ENCODE data around the gene PCYT2. TPM values are rescaled to one million over a fixed set of nuclear protein-coding genes. Genes with fewer than 3 reads are reported as not detected.

Gene PCYT2
- total RNA-seq, 4 donors from 2014 or later, result 36.0 to 64.9 (median 46.6) TPM

DNA sequence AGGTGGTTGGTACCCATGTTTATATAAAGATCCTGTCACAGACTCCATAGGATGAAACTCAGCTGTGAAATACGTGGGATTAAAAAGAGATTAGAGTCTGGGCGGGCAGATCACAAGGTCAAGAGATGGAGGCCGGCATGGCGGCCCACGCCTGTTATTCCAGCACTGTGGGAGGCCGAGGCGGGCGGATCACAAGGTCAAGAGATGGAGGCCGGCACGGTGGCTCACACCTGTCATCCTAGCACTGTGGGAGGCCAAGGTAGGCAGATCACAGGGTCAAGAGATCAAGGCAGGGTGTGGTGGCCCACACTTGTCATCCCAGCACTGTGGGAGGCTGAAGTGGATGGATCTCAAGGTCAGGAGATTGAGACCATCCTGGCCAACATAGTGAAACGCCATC lies 15.8 kb downstream of the PCYT2 start:
- Histone ChIP-seq H3K4me3 (no peak overlapping the region), H3K36me3 (peaks cover 2 to 69% (median 4%) of the 10 kb centered on the region in 3 donors), H3K4me1 (peaks cover 0 to 20% (median 13%) of the 10 kb centered on the region in 4 donors), H3K9me3 (no peaks in the 10 kb centered on the region), H3K27ac (no peak overlapping the region), H3K27me3 (no peaks in the 10 kb centered on the region)
- 88% methylated on average over 11 of the region's 11 CpGs for WGBS, 2 donors
- no peak for TF ChIP-seq POLR2A (IDR thresholded peaks at IDR 0.05)
- TF ChIP-seq EP300 (IDR thresholded peaks at IDR 0.05), result no peak
- TF ChIP-seq, protein P1, sequence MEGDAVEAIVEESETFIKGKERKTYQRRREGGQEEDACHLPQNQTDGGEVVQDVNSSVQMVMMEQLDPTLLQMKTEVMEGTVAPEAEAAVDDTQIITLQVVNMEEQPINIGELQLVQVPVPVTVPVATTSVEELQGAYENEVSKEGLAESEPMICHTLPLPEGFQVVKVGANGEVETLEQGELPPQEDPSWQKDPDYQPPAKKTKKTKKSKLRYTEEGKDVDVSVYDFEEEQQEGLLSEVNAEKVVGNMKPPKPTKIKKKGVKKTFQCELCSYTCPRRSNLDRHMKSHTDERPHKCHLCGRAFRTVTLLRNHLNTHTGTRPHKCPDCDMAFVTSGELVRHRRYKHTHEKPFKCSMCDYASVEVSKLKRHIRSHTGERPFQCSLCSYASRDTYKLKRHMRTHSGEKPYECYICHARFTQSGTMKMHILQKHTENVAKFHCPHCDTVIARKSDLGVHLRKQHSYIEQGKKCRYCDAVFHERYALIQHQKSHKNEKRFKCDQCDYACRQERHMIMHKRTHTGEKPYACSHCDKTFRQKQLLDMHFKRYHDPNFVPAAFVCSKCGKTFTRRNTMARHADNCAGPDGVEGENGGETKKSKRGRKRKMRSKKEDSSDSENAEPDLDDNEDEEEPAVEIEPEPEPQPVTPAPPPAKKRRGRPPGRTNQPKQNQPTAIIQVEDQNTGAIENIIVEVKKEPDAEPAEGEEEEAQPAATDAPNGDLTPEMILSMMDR (IDR thresholded peaks at IDR 0.05), result no peak
- no peak for DNase-seq (ENCODE audit: low spot score in 2 of 2)

DNA sequence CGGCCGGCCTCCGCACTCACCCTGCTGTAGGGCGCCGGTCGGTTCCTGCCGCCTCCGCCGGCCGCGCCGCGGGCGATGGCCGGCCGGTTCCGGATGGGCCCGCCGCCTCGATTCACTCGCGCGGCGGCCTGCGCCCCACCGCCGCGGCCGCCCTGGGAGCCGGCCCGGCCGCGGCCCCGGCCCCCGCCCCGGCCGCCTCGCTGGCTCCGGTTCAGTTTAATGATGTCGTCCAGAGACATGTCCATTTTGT lies 20.0 kb downstream of the PCYT2 start:
- WGBS, 2 donors, result 0 to 1% methylated on average over 2 to 39 of the region's 40 CpGs
- H3K36me3 ChIP-seq, result peaks cover 4 to 63% (median 8%) of the 10 kb centered on the region in 3 donors
- no peak for TF ChIP-seq POLR2A (IDR thresholded peaks at IDR 0.05)
- TF ChIP-seq, protein P1 (IDR thresholded peaks at IDR 0.05), result no peak
- TF ChIP-seq EP300 (IDR thresholded peaks at IDR 0.05), result no peak

DNA sequence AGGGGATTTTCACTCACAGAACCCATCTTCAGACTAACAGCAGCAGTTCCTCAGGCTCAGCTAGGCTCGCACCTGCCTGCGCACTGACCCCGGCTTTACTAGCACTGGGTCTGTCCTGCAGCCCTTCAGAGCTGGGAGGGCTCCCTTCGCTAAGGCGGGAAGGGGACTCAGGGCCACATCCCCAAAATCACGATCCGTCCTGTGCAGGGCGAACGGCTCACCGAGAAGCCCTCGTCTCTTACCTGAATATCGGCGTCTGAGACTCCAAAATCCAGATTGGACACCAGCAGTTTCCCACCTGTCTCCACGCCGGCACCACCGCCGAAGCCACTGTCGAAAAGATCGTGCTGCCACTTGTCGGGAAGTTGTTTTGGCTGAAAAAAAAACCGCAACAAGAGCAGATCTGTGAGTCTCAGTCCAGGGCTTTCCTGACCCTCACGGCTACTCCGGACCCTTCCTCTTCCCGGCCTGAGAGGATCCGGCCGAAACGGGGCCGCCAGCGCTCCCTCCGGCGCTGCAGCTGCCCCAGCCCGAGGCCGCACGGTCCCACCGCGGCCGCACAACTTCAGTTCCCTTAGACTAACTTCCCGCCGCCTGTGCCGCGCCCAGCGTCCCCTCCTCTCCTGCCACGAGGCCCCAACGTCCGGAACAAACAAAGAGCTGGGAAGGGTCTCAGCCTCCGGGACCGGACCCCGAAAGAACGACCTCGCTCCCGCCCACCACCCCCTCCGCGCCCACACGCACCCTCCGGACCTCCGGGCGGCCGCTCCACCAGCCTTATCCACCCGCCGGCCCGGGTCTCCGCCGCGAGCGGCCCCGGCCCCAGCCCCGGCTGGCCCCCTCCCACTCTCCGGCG lies 20.5 kb downstream of the PCYT2 start:
- Histone ChIP-seq H3K27ac (peak overlapping the region; percentile 54 to 97 (median 84)), H3K9me3 (no peaks in the 10 kb centered on the region), H3K4me3 (peak overlapping the region; percentile 62 to 100 (median 84)), H3K4me1 (peaks cover 0 to 35% (median 20%) of the 10 kb centered on the region in 4 donors), H3K27me3 (no peaks in the 10 kb centered on the region), H3K36me3 (peaks cover 4 to 63% (median 8%) of the 10 kb centered on the region in 3 donors)
- WGBS, 2 donors, result 9 to 12% methylated on average over 35 to 36 of the region's 69 CpGs
- no peak for DNase-seq (ENCODE audit: low spot score in 2 of 2)
- TF ChIP-seq, protein P1 (IDR thresholded peaks at IDR 0.05), result no peak
- TF ChIP-seq POLR2A (IDR thresholded peaks at IDR 0.05) (no peak), EP300 (IDR thresholded peaks at IDR 0.05) (no peak)

More for the DNA sequence above, 20.0 kb downstream of the PCYT2 start:
- DNase-seq (ENCODE audit: low spot score in 2 of 2), result no peak
- H3K27me3 ChIP-seq, result no peaks in the 10 kb centered on the region
- no peaks in the 10 kb centered on the region for H3K9me3 ChIP-seq
- peak overlapping the region; percentile 54 to 97 (median 84) for H3K27ac ChIP-seq
- H3K4me1 ChIP-seq, result peaks cover 0 to 35% (median 20%) of the 10 kb centered on the region in 4 donors
- peak overlapping the region; percentile 62 to 100 (median 84) for H3K4me3 ChIP-seq

DNA sequence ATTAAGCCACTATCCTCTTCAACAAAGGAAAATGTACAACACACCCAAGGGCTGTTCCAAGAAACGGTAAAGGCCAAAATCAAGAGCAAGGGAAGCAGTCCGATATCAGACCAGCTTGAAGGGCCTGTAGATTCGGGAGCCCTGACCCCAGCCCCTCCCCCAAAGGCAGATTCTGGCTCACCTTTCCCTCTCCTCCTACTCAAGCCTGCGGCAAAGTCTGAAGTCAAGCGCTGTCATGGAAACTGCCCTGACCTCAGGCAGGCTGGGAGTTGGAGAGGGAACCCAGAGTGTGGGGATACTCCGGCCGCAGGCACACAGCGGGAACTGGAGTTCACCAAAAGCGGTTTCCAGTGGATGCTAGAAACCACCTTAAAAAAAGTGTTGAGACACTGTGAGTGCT lies 21.6 kb downstream of the PCYT2 start:
- 88 to 89% methylated on average over 9 of the region's 9 CpGs for WGBS, 2 donors
- peaks cover 4 to 63% (median 8%) of the 10 kb centered on the region in 3 donors for H3K36me3 ChIP-seq
- H3K27ac ChIP-seq, result no peak overlapping the region
- H3K4me1 ChIP-seq, result peaks cover 0 to 35% (median 20%) of the 10 kb centered on the region in 4 donors
- no peak for DNase-seq (ENCODE audit: low spot score in 2 of 2)
- TF ChIP-seq, protein P1 (IDR thresholded peaks at IDR 0.05), result no peak
- no peak for TF ChIP-seq EP300 (IDR thresholded peaks at IDR 0.05)
- no peak for TF ChIP-seq POLR2A (IDR thresholded peaks at IDR 0.05)
- H3K4me3 ChIP-seq, result no peak overlapping the region
- no peaks in the 10 kb centered on the region for H3K9me3 ChIP-seq
- no peaks in the 10 kb centered on the region for H3K27me3 ChIP-seq

DNA sequence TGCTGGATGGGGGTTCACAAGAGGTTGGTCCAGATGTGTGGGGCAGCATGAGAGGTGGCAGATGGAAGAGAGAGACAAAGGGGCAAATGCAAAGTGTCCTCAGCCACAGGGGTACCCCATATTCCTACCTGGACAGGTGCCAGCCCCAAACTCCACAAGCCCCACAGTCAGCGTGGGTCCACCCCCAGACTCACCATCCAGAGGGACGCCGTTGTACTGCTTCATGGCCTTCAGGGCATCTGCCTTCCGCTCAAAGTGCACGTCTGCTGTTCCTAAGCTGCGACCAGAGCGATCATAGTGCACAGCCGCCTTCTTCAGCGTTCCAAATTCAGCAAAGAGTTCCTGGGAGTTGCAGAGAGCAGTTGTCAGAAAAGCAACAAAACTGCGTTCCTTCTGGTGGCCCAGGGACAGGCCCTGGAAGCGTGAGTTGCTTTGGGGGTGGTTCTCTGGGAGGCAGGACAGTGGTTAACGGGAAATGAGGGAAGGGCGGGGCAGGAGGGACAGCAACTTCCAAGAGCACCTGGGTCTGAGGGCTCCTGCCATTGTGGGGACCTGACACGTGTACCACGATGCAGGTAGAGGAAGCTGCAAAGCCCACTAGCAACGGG lies 22.1 kb downstream of the PCYT2 start:
- Histone ChIP-seq H3K4me3 (no peak overlapping the region), H3K9me3 (no peaks in the 10 kb centered on the region), H3K36me3 (peaks cover 4 to 63% (median 8%) of the 10 kb centered on the region in 3 donors), H3K27me3 (no peaks in the 10 kb centered on the region), H3K27ac (no peak overlapping the region), H3K4me1 (peaks cover 0 to 35% (median 20%) of the 10 kb centered on the region in 4 donors)
- DNase-seq (ENCODE audit: low spot score in 2 of 2), result no peak
- TF ChIP-seq, protein P1 (IDR thresholded peaks at IDR 0.05), result no peak
- TF ChIP-seq EP300 (IDR thresholded peaks at IDR 0.05) (no peak), POLR2A (IDR thresholded peaks at IDR 0.05) (no peak)
- 93 to 94% methylated on average over 16 of the region's 16 CpGs for WGBS, 2 donors
